Lower lobe of right lung (tissue), 2 donors: Measurements from ENCODE around the gene HADH. TPM values are rescaled to one million over a fixed set of nuclear protein-coding genes. Genes with fewer than 3 reads are reported as not detected.
"Not testable (repeated sequence)": the region's sequence is repeated elsewhere in the genome, so short reads cannot be mapped to it uniquely, and the experiment has no call there.

ENCODE experiments used
- ATAC-seq, 2 donors: fragments of 200-7000 bp; cut with Tn5 transposase; one replicate each; pipeline ENCODE4 v1.9.1; 2020 to 2022; ENCODE audit warnings: mild to moderate bottlenecking in 2 of 2, moderate library complexity in 2 of 2
- DNase-seq: peaks from one replicate; pipeline ENCODE4 v3.0.0-alpha.2; 2020
- H3K27ac ChIP-seq: fragments of 200-600 bp; one replicate; pipeline ENCODE4 v1.8.0; 2022
- H3K27me3 ChIP-seq: fragments of 200-600 bp; one replicate; pipeline ENCODE4 v1.8.0; 2022; ENCODE audit warnings: low read depth
- H3K36me3 ChIP-seq: fragments of 200-600 bp; one replicate; pipeline ENCODE4 v1.8.0; 2022; ENCODE audit warnings: mild to moderate bottlenecking
- H3K4me1 ChIP-seq: fragments of 200-600 bp; one replicate; pipeline ENCODE4 v1.8.0; 2022
- H3K4me3 ChIP-seq: fragments of 200-600 bp; one replicate; pipeline ENCODE4 v1.8.0; 2022; ENCODE audit warnings: mild to moderate bottlenecking
- H3K9me3 ChIP-seq: fragments of 200-600 bp; one replicate; pipeline ENCODE4 v1.8.0; 2022
- CTCF ChIP-seq: fragments of 200-600 bp; IDR thresholded peaks from one replicate; pipeline ENCODE4 v1.8.0; 2022; ENCODE audit warnings: antibody characterized with exemption, mild to moderate bottlenecking
- intact Hi-C: fragments of 100-400 bp; cut with DNase I; formaldehyde crosslinking; loops from one replicate; pipeline ENCODE4 v1.11.0; 2022
- total RNA-seq: library from RNA; stranded (reverse); fragmentation: NEBNext Ultra II Directional; extraction: Animal tissue kit (Norgen Biotek cat#: 25700); gene quantifications from one replicate; pipeline ENCODE4 v1.2.1, GENCODE V29; 2021
- donor health status: DM: no; HTN: yes; CAD: no; lungs with severe emphysema.

HADH gene
- total RNA-seq, 1 donor from 2014 or later, result 48.2 TPM

GRCh38 chr4:108005807-108006206, 16.1 kb downstream of the HADH start:
- no peaks in the 10 kb centered on the region for H3K4me1 ChIP-seq
- H3K9me3 ChIP-seq, result no peaks in the 10 kb centered on the region
- DNase-seq, result no peak
- no peaks in the 10 kb centered on the region for H3K27me3 ChIP-seq
- no peak for TF ChIP-seq CTCF
- intact Hi-C loops, result no loop called here
- peaks cover 4% of the 10 kb centered on the region for H3K36me3 ChIP-seq
- H3K4me3 ChIP-seq, result no peak overlapping the region
- ATAC-seq, result no peak
- H3K27ac ChIP-seq, result no peak overlapping the region

GRCh38 chr4:108006361-108006760, 16.7 kb downstream of the HADH start:
- no peak for DNase-seq
- no peaks in the 10 kb centered on the region for H3K4me1 ChIP-seq
- no peaks in the 10 kb centered on the region for H3K27me3 ChIP-seq
- H3K4me3 ChIP-seq, result no peak overlapping the region
- no peaks in the 10 kb centered on the region for H3K9me3 ChIP-seq
- H3K27ac ChIP-seq, result no peak overlapping the region
- intact Hi-C loops, result no loop called here
- TF ChIP-seq CTCF, result no peak
- ATAC-seq, result no peak
- peaks cover 10% of the 10 kb centered on the region for H3K36me3 ChIP-seq

- no peak for ATAC-seq
These were observed 18.3 kb downstream of the HADH start for GRCh38 chr4:108007984-108008383.

GRCh38 chr4:108008721-108009120, 19.0 kb downstream of the HADH start:
- H3K4me1 ChIP-seq, result no peaks in the 10 kb centered on the region
- H3K4me3 ChIP-seq, result no peak overlapping the region
- DNase-seq, result no peak
- H3K27ac ChIP-seq, result no peak overlapping the region
- intact Hi-C loops, result no loop called here
- H3K36me3 ChIP-seq, result peaks cover 19% of the 10 kb centered on the region
- no peaks in the 10 kb centered on the region for H3K9me3 ChIP-seq
- no peaks in the 10 kb centered on the region for H3K27me3 ChIP-seq
- no peak for TF ChIP-seq CTCF
- no peak for ATAC-seq

More at GRCh38 chr4:108007984-108008383, 18.3 kb downstream of the HADH start:
- Histone ChIP-seq H3K27me3 (no peaks in the 10 kb centered on the region), H3K9me3 (no peaks in the 10 kb centered on the region), H3K27ac (no peak overlapping the region), H3K4me1 (no peaks in the 10 kb centered on the region), H3K4me3 (no peak overlapping the region), H3K36me3 (peaks cover 15% of the 10 kb centered on the region)
- intact Hi-C loops, result no loop called here
- no peak for DNase-seq
- TF ChIP-seq CTCF, result no peak

- Histone ChIP-seq H3K4me3 (no peak overlapping the region), H3K27me3 (no peaks in the 10 kb centered on the region), H3K27ac (no peak overlapping the region), H3K9me3 (no peaks in the 10 kb centered on the region), H3K4me1 (no peaks in the 10 kb centered on the region), H3K36me3 (peaks cover 29% of the 10 kb centered on the region)
- DNase-seq, result no peak
- no peak for ATAC-seq
- no peak for TF ChIP-seq CTCF
- intact Hi-C loops, result no loop called here
These were observed 20.5 kb downstream of the HADH start for GRCh38 chr4:108010167-108010566.

GRCh38 chr4:108012382-108012781, 22.7 kb downstream of the HADH start:
- H3K4me1 ChIP-seq, H3K27me3 ChIP-seq, intact Hi-C loops, ATAC-seq, DNase-seq, H3K4me3 ChIP-seq, H3K9me3 ChIP-seq, H3K27ac ChIP-seq: not testable (repeated sequence)
- peaks cover 51% of the 10 kb centered on the region for H3K36me3 ChIP-seq
